Loucy (cell line): ENCODE measurements around the gene ADARB2.

Experiments used
- CTCF ChIP-seq: fragments of 200-600 bp; sonication (generic); conservative IDR thresholded peaks from 2 replicates; pipeline ENCODE4 v1.5.1; 2014; ENCODE audit warnings: mild to moderate bottlenecking, antibody characterized with exemption, low read length
- EZH2phosphoT487 ChIP-seq: fragments of 200-600 bp; IDR thresholded peaks from 2 replicates; pipeline ENCODE4 v1.6.1; 2018; ENCODE audit warnings: antibody characterized with exemption, mild to moderate bottlenecking, moderate library complexity, borderline replicate concordance

GRCh38 chr10:1567742-1568495 lies 169.4 kb downstream of the ADARB2 start:
- TF ChIP-seq EZH2phosphoT487 (no peak), CTCF (no peak)
